Left ventricle myocardium inferior (tissue), 1 donor: Measurements from ENCODE around the gene MEG3. TPM values are rescaled to one million over a fixed set of nuclear protein-coding genes. Genes with fewer than 3 reads are reported as not detected.
A peak's percentile ranks its signal among the peaks of the same experiment; 100 is the strongest.

Experiments
- DNase-seq: peaks from one replicate; pipeline ENCODE4 v3.0.0-alpha.2; 2020
- H3K27ac ChIP-seq: fragments of 200-600 bp; replicated peaks from 2 replicates; pipeline ENCODE4 v1.8.0; 2021
- H3K27me3 ChIP-seq: fragments of 200-600 bp; 2 replicates; pipeline ENCODE4 v1.8.0; 2021; ENCODE audit warnings: low read depth
- H3K36me3 ChIP-seq: fragments of 200-600 bp; 2 replicates; pipeline ENCODE4 v1.8.0; 2021
- H3K4me1 ChIP-seq: fragments of 200-600 bp; 2 replicates; pipeline ENCODE4 v1.8.0; 2021
- H3K4me3 ChIP-seq: fragments of 200-600 bp; 2 replicates; pipeline ENCODE4 v1.8.0; 2021; ENCODE audit warnings: mild to moderate bottlenecking, moderate library complexity
- H3K9me3 ChIP-seq: fragments of 200-600 bp; replicated peaks from 2 replicates; pipeline ENCODE4 v1.8.0; 2021
- CTCF ChIP-seq: fragments of 200-600 bp; IDR thresholded peaks from 2 replicates; pipeline ENCODE4 v1.8.0; 2021; ENCODE audit warnings: antibody characterized with exemption, mild to moderate bottlenecking, borderline replicate concordance
- intact Hi-C: fragments of 100-400 bp; cut with micrococcal nuclease; formaldehyde crosslinking; loops from one replicate; pipeline ENCODE4 v1.11.0; 2022
- total RNA-seq: library from RNA; stranded (reverse); fragmentation: NEBNext Ultra II Directional; extraction: Animal tissue kit (Norgen Biotek cat#: 25700); gene quantifications from one replicate; pipeline ENCODE4 v1.2.1, GENCODE V29; 2021
- donor health status: DM: no; HTN: yes; CAD: no; lungs with severe emphysema.

The MEG3 gene
- total RNA-seq, 1 donor from 2014 or later: 17.5 TPM

DNA sequence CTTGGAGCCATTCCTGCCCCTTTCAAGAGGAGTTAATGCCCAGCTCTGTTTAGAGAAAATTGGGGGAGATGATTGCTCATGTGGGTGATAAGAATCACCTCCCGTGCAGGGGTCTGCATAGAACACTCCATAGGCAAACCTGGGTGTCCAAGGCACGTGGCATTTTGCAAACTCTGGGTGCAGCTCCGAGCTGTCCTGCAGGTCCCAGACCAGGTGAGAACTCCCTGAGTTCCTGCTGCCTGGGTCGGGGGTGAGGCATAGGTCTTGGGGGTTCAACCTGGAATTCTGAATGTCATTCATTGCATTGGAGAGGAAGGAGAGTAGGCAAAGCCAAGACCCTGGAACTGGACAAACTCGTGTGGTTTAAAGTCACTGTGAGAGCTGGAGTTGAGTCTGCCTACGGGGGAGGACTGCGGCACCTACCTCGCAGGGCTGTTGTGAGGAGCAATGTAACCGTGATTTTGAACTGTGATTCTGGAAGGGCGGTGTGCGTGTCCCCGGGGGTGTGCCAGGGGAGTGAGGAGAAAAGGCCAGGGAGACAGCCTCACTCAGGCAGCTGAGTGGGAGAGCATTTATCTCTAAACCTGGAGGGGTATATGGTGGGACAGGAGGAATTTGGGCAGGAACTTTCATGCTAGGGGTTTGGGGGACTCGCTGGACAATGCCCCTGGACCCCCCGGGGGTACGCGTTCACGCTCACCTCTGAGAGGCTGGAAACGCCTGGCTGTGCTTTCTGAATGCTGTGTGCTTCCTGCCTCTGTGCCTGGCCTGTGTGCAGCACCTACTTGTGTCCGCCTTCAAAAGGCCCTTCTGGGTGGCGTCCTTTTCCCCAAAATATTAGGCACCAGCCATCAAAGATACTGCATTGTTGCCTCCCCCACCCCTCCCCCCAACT, 30.4 kb downstream of the MEG3 start:
- intact Hi-C loops: no loop called here
- no peak for TF ChIP-seq CTCF

DNA sequence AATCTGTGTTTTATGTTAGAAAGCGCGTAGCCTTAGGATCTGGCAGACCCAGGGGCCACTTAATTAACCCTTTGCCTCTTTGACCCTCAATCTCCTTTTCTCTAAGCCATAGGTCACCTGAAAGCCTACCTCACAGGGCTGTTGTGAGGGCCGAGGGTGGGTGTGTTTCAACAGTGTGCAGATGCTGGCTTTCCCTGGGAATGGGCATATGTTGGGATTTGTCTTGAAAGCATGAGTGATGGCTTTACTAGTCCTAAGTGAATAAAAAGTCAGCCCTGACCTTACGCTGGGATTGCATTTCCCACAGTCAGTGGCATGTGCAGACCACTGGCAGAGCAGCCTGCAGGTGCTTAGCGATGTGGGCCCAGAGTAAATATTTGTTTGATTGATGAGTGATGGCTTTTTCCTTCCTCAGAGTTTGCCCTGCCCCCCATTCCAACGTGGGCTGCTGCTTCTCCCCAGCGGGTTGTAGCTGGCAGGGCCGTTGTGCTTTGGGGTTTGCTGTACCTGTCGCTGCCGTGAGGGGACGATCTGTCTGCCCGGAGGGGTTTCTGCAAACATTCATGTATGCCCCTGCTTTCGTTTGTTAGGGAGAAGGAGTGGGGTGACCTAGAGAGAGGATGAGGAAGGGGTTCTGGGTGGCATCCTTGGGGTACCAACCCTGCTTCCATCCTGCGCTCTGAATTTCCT, 31.5 kb downstream of the MEG3 start:
- no peak overlapping the region for H3K27ac ChIP-seq
- intact Hi-C loops: no loop called here
- H3K4me3 ChIP-seq: no peak overlapping the region
- TF ChIP-seq CTCF: no peak
- no peaks in the 10 kb centered on the region for H3K9me3 ChIP-seq
- DNase-seq: peak; percentile 5
- H3K27me3 ChIP-seq: peaks cover 56% of the 10 kb centered on the region
- H3K36me3 ChIP-seq: no peaks in the 10 kb centered on the region
- H3K4me1 ChIP-seq: no peaks in the 10 kb centered on the region

More for the DNA sequence above, 30.4 kb downstream of the MEG3 start:
- Histone ChIP-seq H3K9me3 (no peaks in the 10 kb centered on the region), H3K36me3 (no peaks in the 10 kb centered on the region), H3K4me3 (no peak overlapping the region), H3K27me3 (peaks cover 50% of the 10 kb centered on the region), H3K4me1 (no peaks in the 10 kb centered on the region), H3K27ac (no peak overlapping the region)
- DNase-seq: peak; percentile 3

GRCh38 chr14:100857923-100858837, 32.3 kb downstream of the MEG3 start:
- Histone ChIP-seq H3K9me3 (no peaks in the 10 kb centered on the region), H3K4me1 (no peaks in the 10 kb centered on the region), H3K27me3 (peaks cover 62% of the 10 kb centered on the region), H3K4me3 (no peak overlapping the region), H3K27ac (no peak overlapping the region), H3K36me3 (no peaks in the 10 kb centered on the region)
- intact Hi-C loops: no loop called here
- DNase-seq: peak; percentile 10
- TF ChIP-seq CTCF: no peak

GRCh38 chr14:100858838-100859220, 32.9 kb downstream of the MEG3 start:
- H3K36me3 ChIP-seq: no peaks in the 10 kb centered on the region
- no peaks in the 10 kb centered on the region for H3K9me3 ChIP-seq
- no peak for DNase-seq
- intact Hi-C loops: no loop called here
- TF ChIP-seq CTCF: no peak
- no peak overlapping the region for H3K4me3 ChIP-seq
- H3K27me3 ChIP-seq: peaks cover 63% of the 10 kb centered on the region
- H3K4me1 ChIP-seq: no peaks in the 10 kb centered on the region
- no peak overlapping the region for H3K27ac ChIP-seq

- no peak for DNase-seq
- intact Hi-C loops: no loop called here
- no peak overlapping the region for H3K27ac ChIP-seq
These were observed 33.9 kb downstream of the MEG3 start for GRCh38 chr14:100859781-100860180.

More at GRCh38 chr14:100859781-100860180, 33.9 kb downstream of the MEG3 start:
- Histone ChIP-seq H3K36me3 (no peaks in the 10 kb centered on the region), H3K4me3 (no peak overlapping the region), H3K9me3 (no peaks in the 10 kb centered on the region), H3K4me1 (no peaks in the 10 kb centered on the region), H3K27me3 (peaks cover 63% of the 10 kb centered on the region)
- no peak for TF ChIP-seq CTCF
